ENCODE measurements around the gene PIGU.
"Not testable (repeated sequence)": the region's sequence is repeated elsewhere in the genome, so short reads cannot be mapped to it uniquely, and the experiment has no call there.

Gene PIGU

DNA sequence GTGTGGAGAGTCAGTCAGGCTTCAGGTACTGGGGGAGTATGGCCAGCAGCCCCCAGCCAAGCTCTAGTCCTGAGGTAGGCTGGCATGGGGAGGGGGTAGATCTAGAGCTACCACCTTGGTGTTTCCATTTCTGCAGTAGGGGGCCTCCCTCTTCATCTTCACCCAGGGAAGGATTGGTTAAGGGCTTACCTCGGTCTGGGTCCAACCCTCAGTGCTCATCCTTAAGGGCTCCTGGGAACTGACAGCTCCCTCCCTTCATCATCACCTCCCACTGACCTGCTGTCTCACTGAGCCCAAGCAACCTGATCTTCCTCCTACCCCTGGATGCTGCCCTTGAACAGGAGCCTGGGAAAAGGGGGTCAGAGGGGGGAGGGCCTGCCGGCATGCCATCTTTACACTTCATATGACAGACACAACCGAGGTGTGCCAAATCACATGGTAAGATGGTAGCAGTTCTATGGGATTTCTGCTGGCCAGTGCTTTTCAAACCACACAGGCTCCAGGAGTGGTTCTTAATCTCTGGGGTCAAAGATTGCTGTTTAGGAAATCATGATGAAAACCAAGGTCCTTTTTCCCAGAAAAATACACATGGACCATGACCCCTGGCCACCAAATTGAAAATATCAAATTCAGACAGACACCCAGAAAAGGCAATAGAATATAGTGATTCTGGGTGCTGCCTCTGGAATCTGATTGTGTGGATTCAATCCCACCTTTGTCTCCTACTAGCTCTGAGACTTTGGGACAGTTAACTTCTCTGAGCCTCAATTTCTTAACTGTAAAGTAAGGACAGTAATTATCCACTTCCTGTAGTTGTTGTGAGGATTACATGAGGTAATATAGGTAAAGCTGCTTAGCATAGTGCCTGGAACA lies 30.3 kb upstream of the PIGU start:
- DNase-seq (ENCODE audit: low read depth) = no peak

DNA sequence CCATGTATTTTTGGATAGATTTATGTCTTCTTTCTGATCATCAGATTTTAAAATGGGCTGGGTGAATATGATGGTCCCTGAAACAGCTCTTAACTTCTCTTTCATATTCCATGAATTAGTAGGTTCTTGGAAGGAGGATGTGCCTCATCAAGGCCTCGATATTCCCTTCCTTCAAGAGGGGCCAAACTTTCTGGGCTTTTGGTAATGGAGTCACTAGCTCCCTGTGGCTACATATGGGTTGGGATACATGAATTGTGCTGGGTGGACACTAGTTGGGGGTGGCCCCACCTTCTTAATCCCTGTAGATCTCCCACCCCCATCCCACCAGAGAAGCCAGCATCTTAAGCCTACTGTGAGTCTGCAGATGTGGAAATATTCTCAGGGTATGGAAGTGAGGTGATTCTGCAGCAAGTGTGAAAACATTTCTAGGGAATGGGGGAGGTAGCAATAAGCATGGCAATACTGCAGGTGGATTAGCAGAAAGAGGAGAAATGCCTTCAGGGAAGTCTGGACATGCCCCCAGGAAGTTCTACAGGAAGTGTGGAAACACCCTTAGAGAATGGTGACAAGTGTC lies 29.5 kb upstream of the PIGU start:
- DNase-seq (ENCODE audit: low read depth) = no peak

DNA sequence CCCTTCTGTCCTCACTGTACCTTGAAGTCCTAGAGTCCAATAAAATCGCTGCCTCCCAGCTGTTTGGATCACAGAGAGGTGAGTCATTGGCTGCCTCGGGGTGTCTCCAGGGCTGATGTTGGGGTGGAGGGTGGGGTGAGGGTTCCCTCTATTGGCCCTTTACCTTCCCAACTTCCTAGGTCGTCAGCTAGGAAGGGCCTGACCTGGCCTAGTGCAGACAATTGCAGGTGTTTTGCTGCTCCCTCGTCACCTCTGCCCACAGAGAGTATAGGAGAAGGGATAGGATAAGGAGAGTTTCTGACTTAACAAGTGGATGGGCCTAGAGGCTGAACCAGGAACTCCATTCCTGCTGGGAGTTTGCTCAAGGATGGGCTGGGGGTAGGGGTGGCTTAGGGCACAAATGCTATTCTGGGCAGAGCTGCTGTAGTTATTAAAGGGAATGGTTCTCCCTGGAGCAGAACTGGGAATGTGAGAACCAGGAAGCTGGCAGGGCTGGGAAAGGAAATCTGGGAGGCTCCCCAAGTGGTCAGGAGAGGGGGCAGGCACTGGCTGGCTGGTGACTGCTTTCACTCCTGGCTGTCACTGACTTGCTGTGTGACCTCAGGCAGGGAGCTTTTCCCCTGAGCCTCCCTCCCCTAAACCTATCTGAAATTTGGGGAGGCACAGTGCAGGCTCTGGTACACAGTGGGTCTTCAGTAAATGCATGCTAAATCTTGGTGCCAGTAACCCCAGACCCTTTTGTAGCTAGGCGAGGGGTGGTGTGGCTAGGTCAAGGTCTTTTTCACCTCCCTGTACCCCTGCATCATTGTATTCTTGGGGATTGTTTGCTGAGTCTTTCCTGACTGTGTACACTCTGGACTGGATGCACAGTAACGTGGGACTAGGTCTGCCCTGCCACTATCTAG lies 28.8 kb upstream of the PIGU start:
- DNase-seq (ENCODE audit: low read depth) = no peak

DNA sequence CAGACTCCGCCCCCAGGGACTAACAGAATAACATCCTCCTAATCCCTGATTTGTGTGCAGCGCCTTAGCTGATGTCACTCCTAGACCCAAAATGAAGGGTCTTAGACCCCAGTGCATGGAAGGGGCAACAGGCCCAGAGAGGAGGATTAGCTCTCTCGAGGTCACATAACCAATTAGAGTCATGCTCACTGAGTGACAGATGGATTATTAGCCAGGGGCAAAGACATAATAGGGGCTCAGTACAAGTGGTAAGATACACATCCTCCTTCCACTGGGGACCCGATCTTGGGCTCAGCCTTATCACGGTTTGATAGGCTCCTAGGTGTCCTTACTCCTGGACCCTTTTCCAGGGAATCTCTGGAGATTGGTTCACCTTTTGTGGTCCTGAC lies 28.1 kb upstream of the PIGU start:
- no peak for DNase-seq (ENCODE audit: low read depth)

DNA sequence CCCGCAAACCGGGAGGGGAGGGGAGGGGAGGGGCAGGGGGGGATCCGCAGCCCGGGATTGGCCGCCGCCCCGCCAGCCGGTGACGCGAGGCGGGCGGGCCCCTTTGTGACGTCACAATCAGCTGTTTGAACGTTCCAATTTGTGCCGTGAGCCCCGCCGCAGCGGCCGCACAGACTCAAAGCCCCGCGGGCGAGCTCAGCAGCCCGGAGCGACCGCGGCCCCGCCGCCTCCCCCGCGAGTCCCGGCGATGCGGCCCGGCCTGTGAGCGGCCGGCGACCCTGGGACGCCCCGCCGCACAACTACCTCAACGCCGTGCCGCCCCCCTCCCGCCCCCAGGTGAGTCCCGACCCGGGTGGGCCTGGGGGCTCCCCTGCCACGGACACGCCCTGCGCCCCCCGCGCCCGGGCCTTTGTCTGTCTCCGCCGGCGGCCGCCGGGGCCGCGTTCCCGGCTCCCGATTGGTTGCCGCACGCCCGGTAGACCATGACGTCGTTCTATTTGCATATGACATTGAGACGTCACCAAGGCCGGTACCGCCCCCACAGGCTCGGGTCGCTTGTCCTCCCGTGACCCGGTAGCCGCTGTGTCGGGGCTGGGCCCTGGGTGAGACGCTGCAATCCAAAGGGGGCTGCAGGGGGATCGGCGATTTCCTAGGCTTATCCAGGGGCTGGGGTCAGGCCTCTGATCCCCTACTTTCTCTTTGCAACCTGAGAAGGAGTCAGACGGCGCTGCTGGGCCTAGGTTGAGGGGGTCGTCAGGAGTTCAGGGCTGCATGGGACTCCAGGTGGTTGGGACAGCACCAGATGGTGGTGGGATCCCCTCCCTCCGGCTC lies 27.5 kb upstream of the PIGU start, which contains the start of gene TP53INP2:
TP53INP2 (plus strand) TSS at position 168 of the 831 bp plus-strand sequence. CDS start 4,396 bp downstream, outside the sequence.
- peak; percentile 83 for DNase-seq (ENCODE audit: low read depth)

DNA sequence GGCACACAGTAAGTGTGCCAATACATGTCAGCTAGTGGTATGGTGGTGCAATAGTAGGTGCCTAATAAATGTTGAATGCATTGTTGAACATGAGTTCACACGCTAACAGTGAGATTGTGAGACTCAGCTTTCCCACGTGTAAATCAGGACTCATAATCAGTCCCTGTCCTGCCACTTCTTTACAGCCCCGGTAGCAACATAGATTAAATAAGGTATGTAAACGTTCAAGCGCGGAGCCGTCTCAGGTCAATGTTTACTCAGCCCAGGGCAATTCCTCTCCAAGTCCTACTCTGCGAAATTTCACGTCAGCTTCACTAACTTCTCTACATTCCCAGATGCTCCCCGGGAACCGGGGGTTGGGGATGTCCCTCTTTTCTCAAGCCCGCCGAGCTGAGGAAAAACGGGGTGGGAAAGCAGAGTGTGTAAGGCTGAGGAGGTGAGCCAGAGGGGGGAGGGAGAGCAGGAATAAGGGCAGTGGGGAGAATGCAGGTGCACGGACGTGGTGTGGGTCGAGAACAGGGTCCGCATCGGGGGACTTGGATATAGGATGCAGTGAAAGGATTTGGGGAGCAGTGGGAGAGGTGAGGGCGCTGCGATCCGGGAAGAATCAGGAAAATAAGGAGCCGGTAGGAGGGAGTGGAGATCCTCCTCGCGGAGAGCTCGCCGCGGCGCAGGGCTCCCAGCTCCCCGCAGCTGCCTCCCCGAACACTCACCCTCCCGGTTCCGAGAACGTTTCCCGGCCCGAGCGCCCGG lies 26.7 kb upstream of the PIGU start:
- no peak for DNase-seq (ENCODE audit: low read depth)

DNA sequence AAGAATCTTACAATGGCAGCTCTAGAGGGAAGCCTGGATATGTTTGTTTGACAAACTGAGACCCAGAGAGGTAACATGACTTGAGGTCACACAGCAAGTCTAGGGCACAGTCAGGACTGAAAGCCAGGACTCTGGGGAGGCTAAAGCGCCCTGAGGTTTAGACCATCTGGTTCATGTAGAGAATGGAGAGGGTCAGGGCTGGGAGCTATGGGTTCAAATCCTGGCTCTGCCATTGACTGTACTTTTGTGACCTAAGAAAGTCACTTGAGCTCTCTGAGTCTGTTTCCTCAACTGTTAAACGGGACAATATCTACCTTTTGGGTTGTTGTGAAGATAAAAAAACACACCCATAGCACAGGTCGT lies 26.1 kb upstream of the PIGU start:
- no peak for DNase-seq (ENCODE audit: low read depth)

DNA sequence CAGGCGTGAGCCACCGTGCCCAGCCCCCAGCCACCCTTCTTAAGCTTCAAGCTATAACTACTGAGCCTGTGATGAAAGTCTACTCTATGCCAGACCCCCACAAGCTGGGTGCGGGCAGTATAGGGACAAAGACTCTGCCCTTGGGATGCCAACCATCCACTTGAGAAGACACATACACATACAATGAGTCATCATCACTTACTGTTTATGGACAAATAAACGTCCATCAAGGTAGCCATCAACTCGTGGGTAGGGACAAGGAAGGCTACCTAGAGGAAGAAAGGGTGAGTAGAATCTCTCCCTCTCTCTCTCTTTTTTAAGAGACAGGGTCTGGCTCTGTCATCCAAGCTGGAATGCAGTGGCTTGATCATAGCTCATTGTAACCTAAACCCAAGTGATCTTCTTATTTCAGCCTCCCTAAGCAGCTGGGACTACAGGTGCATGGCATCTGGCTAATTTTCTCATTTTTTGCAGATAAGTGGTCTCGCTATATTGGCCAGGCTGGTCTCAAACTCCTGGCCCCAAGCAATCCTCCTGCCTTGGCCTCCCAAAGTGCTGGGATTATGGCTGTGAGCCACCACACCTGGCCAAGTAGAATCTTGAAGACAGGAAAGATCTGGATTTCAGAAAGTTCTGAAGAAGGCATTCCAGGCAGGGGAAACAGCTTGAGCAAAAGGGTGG lies 24.7 kb upstream of the PIGU start:
- no peak for DNase-seq (ENCODE audit: low read depth)

DNA sequence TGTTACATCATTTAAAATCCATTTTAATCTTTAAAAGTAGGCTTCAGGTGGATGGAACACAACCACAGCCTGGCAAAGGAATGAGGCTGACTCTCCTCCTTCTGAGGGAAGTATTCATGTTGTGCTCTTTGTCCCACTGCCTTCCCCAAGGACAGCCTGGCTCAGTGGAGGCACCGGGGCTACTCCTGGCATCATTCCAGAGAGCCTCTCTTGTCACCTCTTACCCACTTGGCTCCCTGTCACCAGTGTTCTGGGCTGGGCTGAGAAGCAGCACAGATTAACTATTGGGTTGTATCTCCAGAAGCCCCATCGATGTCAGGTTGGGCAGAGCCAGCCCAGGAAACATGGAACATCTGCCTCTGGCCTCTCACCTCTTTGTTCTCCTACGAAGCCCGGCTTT lies 16.5 kb upstream of the PIGU start:
- DNase-seq (ENCODE audit: low read depth) = no peak

DNA sequence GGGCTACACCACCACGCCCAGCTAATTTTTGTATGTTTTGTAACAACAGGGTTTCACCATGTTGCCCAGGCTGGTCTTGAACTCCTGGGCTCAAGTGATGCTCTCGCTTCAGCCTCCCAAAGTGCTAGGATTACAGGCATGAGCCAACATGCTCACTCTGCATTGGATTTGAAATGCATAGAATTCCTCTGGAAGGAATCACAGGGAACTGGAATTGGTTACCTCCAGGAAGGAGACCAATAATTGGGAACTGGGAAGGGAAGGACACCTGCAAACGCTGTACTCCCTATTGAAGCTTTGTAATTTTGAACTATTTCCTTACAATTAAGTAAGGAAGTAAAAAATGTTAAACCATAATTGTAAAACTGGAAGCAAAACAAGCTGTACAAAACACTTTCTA lies 14.9 kb upstream of the PIGU start:
- DNase-seq (ENCODE audit: low read depth) = no peak

DNA sequence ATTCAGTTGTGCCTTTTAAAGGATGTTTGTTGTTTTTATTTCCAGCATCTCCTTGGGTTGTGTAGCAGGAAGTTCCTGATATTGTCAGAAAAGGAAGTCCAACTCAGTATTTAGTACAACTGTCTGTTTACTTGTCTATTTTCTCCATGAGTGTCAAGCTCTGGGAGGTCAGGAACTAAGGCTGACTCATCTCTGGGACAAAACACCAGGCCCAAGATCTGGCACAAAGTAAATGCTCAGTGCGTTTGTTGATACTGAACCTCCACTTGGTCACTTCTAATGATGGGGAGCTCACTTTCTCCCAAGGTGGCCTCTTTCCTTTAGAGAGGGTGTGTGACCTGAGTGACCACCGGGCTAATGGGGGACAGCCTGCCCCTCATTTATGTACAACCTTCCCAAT lies 12.6 kb upstream of the PIGU start:
- DNase-seq (ENCODE audit: low read depth) = no peak

DNA sequence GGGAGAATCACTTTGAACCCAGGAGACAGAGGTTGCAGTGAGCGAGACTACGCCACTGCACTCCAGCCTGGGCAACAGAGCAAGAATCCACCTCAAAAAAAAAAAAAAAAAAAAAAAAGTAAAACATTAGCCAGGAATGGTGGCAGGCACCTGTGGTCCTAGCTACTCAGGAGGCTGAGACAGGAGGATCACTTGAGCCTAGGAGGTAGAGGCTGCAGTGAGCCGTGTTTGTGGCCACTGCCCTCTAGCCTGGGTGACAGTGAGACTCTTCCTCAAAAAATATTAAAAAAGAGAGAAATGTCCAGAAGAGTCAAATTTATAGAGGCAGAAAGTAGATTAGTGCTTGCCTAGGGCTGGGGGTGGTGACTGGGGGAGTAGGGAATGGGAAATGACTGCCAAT lies 6.8 kb upstream of the PIGU start:
- DNase-seq (ENCODE audit: low read depth) = no peak

DNA sequence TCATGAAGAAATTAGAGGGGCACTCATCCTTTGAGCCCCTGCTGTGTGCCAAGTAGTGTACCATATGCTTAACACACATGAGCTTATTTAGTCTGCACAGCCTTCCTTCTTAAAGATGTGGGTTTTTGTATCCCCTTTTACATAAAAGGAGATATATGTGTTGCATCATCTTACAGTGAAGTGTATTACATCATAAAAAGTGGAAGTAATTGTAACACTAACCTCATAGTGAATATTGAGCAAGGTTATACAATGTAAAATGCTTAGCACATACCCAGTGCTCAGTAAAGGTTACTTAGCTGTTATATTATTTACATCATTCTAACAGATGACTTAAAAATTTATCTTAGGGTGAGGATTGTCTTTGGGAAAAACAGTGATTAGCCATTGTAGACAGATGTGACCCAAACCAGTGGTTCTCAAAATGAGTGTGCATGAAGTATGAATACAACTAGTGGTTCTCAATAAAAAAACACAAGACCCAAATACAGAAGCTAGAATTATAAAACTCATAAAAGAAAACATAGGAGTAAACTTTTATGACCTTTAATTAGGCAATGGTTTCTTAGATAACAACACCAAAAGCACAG lies 3.8 kb upstream of the PIGU start:
- no peak for DNase-seq (ENCODE audit: low read depth)

DNA sequence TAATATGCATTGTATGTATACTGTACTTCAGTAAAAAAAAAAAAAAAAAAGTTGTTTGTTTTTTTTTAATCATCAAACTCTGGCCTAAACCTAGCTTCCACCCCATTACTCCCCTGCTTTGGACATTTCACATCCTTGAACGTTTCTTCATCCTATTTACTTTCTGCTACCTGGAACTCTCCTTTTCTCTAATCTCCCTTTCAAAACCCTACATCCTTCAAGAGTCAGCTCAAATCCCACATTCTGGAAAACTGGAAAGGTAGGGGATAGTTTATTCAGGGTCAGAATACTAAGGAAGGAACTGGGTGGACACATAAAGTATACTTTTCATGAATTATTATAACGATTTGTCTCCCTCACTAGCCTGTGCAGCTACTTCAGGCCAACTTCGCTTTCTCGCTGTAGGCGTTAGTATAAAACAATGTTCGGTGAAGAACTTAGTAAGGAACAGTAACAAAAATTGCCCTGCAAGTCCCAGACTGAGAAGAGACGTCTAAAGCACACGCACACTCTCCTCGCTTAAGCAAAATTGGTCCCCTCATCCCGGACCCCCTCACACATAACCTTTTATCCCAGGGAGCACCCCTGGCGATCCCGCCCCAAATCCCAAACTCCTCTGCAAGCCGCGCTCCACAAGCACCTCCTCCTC lies 775 bp downstream of the PIGU start:
- no peak for DNase-seq (ENCODE audit: low read depth)

DNA sequence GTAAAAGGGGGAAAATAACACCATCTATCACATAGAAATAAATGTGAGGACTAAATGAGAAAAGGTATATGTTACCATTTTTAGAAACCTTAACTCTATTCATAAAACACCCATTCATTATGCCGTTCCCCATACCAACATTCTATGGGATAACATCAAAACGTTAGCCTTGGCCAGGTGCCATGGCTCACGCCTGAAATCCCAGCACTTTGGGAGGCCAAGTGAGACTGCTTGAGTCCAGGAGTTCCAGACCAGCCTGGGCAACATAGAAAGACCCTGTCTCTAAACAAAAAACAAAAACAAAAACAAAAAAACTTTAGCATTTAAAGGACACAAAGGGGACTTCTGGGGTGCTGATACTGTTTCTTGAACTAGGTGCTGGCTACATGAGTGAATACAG lies 1.3 kb downstream of the PIGU start:
- DNase-seq (ENCODE audit: low read depth) = no peak

DNA sequence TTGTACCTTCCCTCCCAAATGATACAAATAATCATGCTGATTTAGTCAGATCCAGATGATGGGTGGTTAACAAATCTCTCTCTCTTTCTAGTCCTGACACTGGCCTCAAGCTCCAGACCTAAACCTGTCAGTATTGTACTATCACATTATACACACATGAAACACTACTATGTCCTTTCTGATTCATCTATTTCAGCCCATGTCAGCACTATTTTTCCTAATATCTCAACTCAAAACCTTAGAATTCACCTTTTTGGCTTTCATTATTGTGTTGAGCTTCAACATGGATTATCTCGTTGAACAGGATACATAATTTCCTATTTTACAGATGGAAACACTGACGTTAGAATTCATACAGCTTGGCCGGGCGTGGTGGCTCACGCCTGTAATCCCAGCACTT lies 3.5 kb downstream of the PIGU start:
- DNase-seq (ENCODE audit: low read depth) = no peak

DNA sequence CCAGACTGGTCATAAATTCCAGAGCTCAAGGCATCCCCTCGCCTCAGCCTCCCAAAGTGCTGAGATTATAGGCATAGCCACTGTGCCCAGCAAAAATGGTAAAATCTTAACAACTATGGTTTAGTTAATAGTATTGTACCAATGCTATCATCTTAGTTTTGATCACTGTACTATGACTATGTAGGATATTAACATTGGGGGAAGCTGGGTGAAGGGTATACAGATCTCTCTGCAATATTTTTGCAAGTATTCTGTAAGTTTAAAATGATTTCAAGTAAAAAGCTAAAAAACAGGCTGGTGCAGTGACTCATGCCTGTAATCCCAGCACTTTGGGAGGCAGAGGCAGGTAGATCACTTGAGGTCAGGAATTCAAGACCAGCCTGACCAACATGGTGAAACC lies 7.8 kb downstream of the PIGU start:
- no peak for DNase-seq (ENCODE audit: low read depth)

DNA sequence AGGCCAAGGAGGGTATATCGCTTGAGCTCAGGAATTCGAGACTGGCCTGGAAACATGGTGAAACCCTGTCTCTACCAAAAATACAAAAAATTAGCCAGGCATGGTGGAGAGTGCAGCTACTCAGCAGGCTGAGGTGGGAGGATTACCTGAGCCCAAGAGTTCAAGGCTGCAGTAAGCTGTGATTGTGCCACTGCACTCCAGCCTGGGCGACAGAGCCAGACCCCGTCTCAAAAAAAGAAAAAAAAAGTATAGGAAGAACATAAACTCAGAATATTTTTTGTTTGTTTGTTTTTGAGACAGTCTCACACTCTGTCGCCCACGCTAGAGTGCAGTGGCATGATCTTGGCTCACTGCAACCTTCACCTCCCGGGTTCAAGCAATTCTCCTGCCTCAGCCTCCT lies 12.1 kb downstream of the PIGU start:
- not testable (repeated sequence) for DNase-seq (ENCODE audit: low read depth)

DNA sequence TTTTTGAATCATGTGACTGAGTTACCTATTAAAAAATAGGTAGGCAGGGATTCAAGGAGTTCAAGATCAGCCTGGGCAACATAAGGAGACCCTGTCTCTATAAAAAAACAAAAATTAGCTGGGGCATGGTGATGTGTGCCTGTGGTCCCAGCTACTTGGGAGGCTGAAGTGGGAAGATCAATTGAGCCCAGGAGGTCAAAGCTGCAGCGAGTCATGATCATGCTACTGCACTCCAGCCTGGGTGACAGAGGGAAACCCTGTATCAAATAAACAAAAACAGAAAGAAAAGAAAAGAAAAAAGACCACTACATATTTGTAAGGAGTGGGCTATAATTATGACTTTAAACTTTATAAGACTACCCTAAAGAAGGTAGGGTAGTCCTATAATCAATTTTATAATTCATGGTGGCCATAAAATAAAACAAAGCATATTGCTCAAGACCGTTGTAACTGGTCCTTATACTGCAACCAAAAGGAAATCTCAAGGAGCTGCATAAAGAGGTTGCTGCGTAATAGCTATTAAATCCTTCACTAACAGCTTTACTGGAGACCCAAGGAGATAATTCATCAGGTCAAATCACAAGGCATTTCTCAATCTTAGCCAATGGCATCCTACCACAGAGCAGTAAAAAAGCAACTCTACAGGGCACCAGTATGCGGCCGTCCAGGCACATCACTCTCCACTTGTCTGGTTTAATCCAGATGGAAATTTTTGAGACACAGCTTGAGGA lies 13.5 kb downstream of the PIGU start:
- DNase-seq (ENCODE audit: low read depth) = no peak

Data from stromal cell of bone marrow (primary cell).